ENCODE measurements around the gene RDM1. TPM values are rescaled to one million over a fixed set of nuclear protein-coding genes. Genes with fewer than 3 reads are reported as not detected.

RDM1 gene
- total RNA-seq, 2 donors from 2014 or later = not detected

- TF ChIP-seq CTCF (IDR thresholded peaks at IDR 0.05) (no peak), POLR2A (IDR thresholded peaks at IDR 0.05) (no peak)
- H3K27me3 ChIP-seq = no peaks in the 10 kb centered on the region
- WGBS, 2 donors = 79 to 90% methylated on average over 4 of the region's 4 CpGs
Observed at GRCh38 chr17:35893751-35894150, 36.8 kb downstream of the RDM1 start.

GRCh38 chr17:35892091-35893035, 38.2 kb downstream of the RDM1 start:
- WGBS, 2 donors = 50 to 53% methylated on average over 6 of the region's 6 CpGs
- TF ChIP-seq POLR2A (IDR thresholded peaks at IDR 0.05) (no peak), CTCF (IDR thresholded peaks at IDR 0.05) (no peak)
- no peak for ATAC-seq
- Histone ChIP-seq H3K4me1 (no peaks in the 10 kb centered on the region), H3K36me3 (replicated peaks in 1 of 2; ENCODE audit: insufficient read depth in 1 of 2, low read depth in 2 of 2) (no peaks in the 10 kb centered on the region), H3K27me3 (no peaks in the 10 kb centered on the region), H3K27ac (no peak overlapping the region), H3K9me3 (no peaks in the 10 kb centered on the region), H3K4me3 (no peak overlapping the region)
- no peak for DNase-seq
- intact Hi-C loops (cut with DNase I) = no loop called here

More at GRCh38 chr17:35893751-35894150, 36.8 kb downstream of the RDM1 start:
- Histone ChIP-seq H3K27ac (no peak overlapping the region), H3K36me3 (replicated peaks in 1 of 2; ENCODE audit: insufficient read depth in 1 of 2, low read depth in 2 of 2) (no peaks in the 10 kb centered on the region), H3K4me1 (no peaks in the 10 kb centered on the region), H3K9me3 (no peaks in the 10 kb centered on the region), H3K4me3 (no peak overlapping the region)
- ATAC-seq (no peak), DNase-seq (no peak)
- intact Hi-C loops (cut with DNase I) = no loop called here

GRCh38 chr17:35891269-35891668, 39.3 kb downstream of the RDM1 start:
- 78 to 85% methylated on average over 4 of the region's 4 CpGs for WGBS, 2 donors
- Histone ChIP-seq H3K4me1 (no peaks in the 10 kb centered on the region), H3K4me3 (no peak overlapping the region), H3K36me3 (replicated peaks in 1 of 2; ENCODE audit: insufficient read depth in 1 of 2, low read depth in 2 of 2) (no peaks in the 10 kb centered on the region), H3K27ac (no peak overlapping the region), H3K27me3 (no peaks in the 10 kb centered on the region), H3K9me3 (no peaks in the 10 kb centered on the region)
- intact Hi-C loops (cut with DNase I) = no loop called here
- TF ChIP-seq POLR2A (IDR thresholded peaks at IDR 0.05) = no peak
- TF ChIP-seq CTCF (IDR thresholded peaks at IDR 0.05) = no peak
- DNase-seq = no peak
- no peak for ATAC-seq

- intact Hi-C loops (cut with DNase I) = no loop called here
- H3K27me3 ChIP-seq = no peaks in the 10 kb centered on the region
- DNase-seq (peak; percentile 13 to 50 (median 24)), ATAC-seq (no peak)
- no peak overlapping the region for H3K4me3 ChIP-seq
- no peaks in the 10 kb centered on the region for H3K36me3 ChIP-seq (replicated peaks in 1 of 2; ENCODE audit: insufficient read depth in 1 of 2, low read depth in 2 of 2)
- 46% methylated on average over 4 of the region's 4 CpGs; no CpG with 5 or more reads in 1 of the 2 donors for WGBS, 2 donors
- H3K27ac ChIP-seq = no peak overlapping the region
- no peaks in the 10 kb centered on the region for H3K9me3 ChIP-seq
- no peak for TF ChIP-seq CTCF (IDR thresholded peaks at IDR 0.05)
- TF ChIP-seq POLR2A (IDR thresholded peaks at IDR 0.05) = no peak
- no peaks in the 10 kb centered on the region for H3K4me1 ChIP-seq
Observed at GRCh38 chr17:35890774-35891155, 39.8 kb downstream of the RDM1 start.
